A549 (cell line): ENCODE measurements around the gene EPN3.

Experiments used
- POLR2A ChIP-seq: IDR thresholded peaks from 2 replicates; pipeline ENCODE4 v1.6.1; 2012; ENCODE audit warnings: mild to moderate bottlenecking, low read length
- RARB ChIP-seq: fragments of 250-450 bp; sonication (Bioruptor Pico); IDR thresholded peaks from 2 replicates; pipeline ENCODE4 v1.8.0; 2021; ENCODE audit warnings: mild to moderate bottlenecking, moderate library complexity
- ZFP36 ChIP-seq: fragments of 450-650 bp; IDR thresholded peaks from 2 replicates; pipeline ENCODE4 v1.6.1; 2014; ENCODE audit warnings: borderline replicate concordance; ENCODE audit not compliant: partially characterized antibody
- TF ChIP-seq, protein P1 (sequence below): fragments of 250-450 bp; sonication (Bioruptor Pico); IDR thresholded peaks from 2 replicates; pipeline ENCODE4 v1.5.0; 2021; ENCODE audit warnings: mild to moderate bottlenecking, moderate library complexity, borderline replicate concordance
- TF ChIP-seq, protein P2 (sequence below): fragments of >200 bp; sonication (Bioruptor Twin); formaldehyde crosslinking; IDR thresholded peaks from 3 replicates; pipeline ENCODE4 v1.5.1; 2016

DNA sequence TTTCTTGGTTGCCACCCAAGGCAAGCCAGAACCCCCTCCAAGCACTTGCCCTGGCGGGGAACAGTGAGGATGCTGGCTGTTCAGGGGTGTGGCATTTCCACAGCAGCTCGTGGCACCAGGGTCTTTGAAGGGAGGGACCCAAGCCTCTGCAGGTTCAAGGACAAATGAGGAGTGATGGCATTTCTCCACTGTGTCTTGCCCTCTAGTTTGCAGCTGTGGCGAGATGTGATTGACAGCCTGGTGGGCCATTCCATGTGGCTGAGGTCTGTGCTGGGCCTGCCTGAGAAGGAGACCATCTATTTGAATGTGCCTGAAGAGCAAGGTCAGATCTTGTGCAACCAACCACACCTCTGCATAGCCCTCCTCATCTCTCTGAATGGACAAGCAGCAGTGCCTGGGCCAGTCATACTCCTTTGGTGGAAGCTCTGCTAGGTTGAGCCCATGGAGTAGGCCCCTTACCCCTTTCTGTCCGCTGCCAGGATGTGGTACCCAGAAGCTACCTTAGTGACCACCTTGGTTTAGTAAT, 4.5 kb upstream of the EPN3 start:
- no peak for TF ChIP-seq POLR2A
- TF ChIP-seq, protein P1, sequence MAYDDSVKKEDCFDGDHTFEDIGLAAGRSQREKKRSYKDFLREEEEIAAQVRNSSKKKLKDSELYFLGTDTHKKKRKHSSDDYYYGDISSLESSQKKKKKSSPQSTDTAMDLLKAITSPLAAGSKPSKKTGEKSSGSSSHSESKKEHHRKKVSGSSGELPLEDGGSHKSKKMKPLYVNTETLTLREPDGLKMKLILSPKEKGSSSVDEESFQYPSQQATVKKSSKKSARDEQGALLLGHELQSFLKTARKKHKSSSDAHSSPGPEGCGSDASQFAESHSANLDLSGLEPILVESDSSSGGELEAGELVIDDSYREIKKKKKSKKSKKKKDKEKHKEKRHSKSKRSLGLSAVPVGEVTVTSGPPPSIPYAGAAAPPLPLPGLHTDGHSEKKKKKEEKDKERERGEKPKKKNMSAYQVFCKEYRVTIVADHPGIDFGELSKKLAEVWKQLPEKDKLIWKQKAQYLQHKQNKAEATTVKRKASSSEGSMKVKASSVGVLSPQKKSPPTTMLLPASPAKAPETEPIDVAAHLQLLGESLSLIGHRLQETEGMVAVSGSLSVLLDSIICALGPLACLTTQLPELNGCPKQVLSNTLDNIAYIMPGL (CRISPR knock-in tag): no peak
- TF ChIP-seq RARB (CRISPR knock-in tag): no peak
- TF ChIP-seq, protein P2, sequence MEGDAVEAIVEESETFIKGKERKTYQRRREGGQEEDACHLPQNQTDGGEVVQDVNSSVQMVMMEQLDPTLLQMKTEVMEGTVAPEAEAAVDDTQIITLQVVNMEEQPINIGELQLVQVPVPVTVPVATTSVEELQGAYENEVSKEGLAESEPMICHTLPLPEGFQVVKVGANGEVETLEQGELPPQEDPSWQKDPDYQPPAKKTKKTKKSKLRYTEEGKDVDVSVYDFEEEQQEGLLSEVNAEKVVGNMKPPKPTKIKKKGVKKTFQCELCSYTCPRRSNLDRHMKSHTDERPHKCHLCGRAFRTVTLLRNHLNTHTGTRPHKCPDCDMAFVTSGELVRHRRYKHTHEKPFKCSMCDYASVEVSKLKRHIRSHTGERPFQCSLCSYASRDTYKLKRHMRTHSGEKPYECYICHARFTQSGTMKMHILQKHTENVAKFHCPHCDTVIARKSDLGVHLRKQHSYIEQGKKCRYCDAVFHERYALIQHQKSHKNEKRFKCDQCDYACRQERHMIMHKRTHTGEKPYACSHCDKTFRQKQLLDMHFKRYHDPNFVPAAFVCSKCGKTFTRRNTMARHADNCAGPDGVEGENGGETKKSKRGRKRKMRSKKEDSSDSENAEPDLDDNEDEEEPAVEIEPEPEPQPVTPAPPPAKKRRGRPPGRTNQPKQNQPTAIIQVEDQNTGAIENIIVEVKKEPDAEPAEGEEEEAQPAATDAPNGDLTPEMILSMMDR: no peak
- TF ChIP-seq ZFP36: no peak
